PC-3 (cell line): ENCODE measurements around the gene TOX4. TPM values are rescaled to one million over a fixed set of nuclear protein-coding genes. Genes with fewer than 3 reads are reported as not detected.

Source experiments
- total RNA-seq: library from RNA; depleted of rRNA; stranded (reverse); fragments of >200 nt; gene quantifications from 2 replicates; pipeline ENCODE4 v1.2.3, GENCODE V29; 2014; rRNA removed

Gene TOX4
- total RNA-seq, 1 experiment from 2014 or later, result 26.7 TPM

Other genes with a start within 250 kb of the TOX4 start
- 682 and 772 TPM in 2 replicates for gene HNRNPC, start 207.8 kb upstream of the TOX4 start, total RNA-seq
- 0.33 TPM in 1 of 2 replicates, not detected in the other for gene RPGRIP1, start 197.1 kb upstream of the TOX4 start, total RNA-seq
- gene SUPT16H, start 93.2 kb upstream of the TOX4 start, total RNA-seq, result 92.6 and 102 TPM in 2 replicates
- gene CHD8, start 21.1 kb upstream of the TOX4 start, total RNA-seq, result 57.4 and 81.0 TPM in 2 replicates
- 11.7 and 26.8 TPM in 2 replicates for gene RAB2B, start 236 bp upstream of the TOX4 start, total RNA-seq
- gene METTL3, start 34.1 kb downstream of the TOX4 start, total RNA-seq, result 47.6 and 57.1 TPM in 2 replicates
- gene SALL2, start 49.2 kb downstream of the TOX4 start, total RNA-seq, result 4.1 and 6.0 TPM in 2 replicates
- not detected in 2 replicates for gene OR10G3, start 102.9 kb downstream of the TOX4 start, total RNA-seq
- not detected in 2 replicates for gene OR10G2, start 157.7 kb downstream of the TOX4 start, total RNA-seq
- gene OR4E2, start 176.6 kb downstream of the TOX4 start, total RNA-seq, result not detected in 2 replicates
- gene OR4E1, start 196.6 kb downstream of the TOX4 start, total RNA-seq, result not detected in 2 replicates